HG03175 (cell line): ENCODE data around the gene GPATCH2.
"Not testable (repeated sequence)": the region's sequence is repeated elsewhere in the genome, so short reads cannot be mapped to it uniquely, and the experiment has no call there.

Experiments used
- ATAC-seq: cut with Tn5 transposase; IDR thresholded peaks from one replicate; pipeline ENCODE4 v1.9.1; 2021; ENCODE audit warnings: mild to moderate bottlenecking, moderate library complexity; ENCODE audit not compliant: unreplicated experiment

GPATCH2 gene

DNA sequence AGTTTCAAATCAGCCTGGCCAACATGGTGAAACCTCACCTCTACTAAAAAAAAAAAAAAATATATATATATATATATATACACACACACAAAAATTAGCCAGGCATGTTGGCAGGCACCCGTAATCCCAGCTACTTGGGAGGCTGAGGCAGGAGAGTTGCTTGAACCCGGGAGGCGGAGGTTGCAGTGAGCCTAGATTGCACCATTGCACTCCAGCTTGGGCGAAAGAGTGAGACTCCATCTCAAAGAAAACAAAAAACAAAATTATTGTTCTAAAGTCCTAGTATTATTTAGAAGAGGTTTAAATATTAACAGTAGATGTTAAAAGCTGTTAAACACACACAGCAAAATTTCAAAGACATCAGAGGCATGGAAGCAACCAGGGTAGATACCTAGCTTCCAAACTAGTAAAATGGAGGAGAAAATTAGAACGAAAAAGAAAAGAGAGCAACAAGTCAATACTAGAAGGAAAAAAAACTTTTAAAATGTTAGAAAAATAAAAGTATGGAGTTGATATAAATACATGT is 46.5 kb downstream of the GPATCH2 start:
- not testable (repeated sequence) for ATAC-seq

DNA sequence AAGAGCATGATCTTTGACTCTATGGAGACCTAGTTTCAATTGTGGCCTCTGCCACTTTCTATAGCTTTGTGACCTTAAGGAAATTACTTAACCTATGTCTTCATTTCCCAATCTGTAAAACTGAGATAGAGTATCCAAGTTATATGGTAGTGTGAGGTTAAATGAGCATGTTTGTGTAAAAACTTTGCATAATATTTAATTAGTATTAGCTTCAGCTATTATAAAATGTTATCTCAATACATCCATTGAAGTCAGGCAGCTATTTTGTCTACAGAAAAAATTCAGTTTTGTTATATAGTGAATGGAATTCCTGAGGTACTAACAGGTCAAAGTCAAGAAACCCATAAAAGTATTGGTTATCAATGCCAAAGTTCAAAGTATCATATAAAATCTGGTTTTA is 53.6 kb downstream of the GPATCH2 start:
- ATAC-seq: no peak

DNA sequence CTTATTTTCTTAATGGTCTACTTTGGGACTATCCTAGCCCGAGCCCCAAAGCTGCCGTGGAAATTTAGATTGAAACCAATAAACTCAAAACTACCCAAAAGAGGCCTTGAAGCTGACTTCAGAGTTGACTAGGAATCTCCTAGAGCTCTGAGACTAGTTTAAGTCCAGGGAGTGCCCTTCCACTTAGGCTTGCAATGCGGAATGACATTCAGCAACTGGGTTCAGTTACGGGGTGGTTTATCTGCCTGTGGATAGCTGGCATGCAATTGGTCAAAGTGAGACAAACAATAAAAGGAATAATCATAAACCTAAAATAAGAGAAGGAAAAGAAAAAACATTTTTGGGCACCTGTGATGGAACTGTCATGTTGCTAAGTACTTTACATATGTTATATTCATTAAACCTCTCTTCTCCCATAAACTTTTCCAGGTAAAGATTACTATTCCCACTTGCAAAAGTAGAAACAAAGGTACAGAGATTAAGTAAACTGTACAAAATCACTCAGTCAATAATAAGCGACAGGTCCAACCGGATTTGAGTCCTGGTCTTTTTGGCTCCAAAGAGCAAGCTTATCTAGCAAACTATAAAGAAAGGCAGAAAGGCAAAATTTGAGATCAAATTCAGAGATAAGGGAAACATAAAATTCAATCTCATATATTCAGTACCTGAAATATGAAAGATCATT is 56.5 kb downstream of the GPATCH2 start:
- ATAC-seq: no peak

DNA sequence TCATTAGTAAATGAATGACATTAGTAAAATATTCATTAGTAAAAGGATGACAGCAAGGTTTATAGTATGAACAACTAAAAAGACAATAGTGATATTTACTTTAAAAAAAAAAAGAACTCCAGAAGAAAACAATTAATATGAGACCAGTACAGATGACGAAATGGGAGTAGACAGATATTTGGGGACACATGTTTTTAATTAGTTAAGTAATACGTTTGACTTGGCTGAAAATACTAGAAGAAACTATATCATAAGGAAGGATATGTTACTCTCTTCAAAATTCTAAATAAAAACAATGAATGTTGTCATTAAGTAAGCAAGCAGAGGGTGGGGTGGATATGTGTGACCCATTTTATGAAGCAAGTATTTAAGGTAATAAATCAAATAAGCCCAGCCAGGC is 61.9 kb downstream of the GPATCH2 start:
- ATAC-seq: no peak

DNA sequence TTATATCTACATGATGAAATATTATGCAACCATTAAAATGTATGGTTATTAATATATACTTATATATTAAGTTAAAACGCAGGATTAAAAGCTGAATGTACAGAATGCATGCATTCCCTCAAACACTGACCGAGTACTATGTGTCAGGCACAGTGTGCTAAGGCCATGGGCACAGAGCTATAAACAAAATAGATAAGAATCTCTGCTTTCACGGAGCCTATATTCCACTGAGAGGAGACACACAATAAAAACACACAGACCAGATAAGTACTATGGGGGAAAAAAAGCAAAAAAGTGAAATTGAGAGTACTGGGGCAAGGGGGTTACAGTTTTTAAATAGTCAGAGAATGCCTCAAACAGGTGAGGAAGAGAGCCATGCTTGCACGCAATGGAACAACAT is 62.7 kb downstream of the GPATCH2 start:
- ATAC-seq: no peak

DNA sequence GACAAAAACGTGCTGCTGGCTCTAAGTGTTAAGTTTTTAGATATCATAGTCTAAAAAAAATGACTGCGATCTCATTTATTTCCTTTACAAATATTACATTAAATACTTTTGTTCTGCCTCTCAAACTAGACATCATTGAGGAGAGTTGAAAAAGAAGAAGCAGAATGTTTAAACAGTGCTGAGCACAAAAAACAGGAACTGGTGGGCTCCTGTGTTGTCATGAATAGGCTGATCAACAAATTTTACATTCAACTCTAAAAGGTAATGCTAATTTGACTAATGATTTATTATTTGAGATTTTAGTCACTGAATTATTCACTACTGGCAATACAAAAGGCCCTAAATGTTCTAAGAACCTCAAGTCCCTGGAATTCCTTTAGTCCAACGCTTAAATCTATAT is 66.1 kb downstream of the GPATCH2 start:
- no peak for ATAC-seq

DNA sequence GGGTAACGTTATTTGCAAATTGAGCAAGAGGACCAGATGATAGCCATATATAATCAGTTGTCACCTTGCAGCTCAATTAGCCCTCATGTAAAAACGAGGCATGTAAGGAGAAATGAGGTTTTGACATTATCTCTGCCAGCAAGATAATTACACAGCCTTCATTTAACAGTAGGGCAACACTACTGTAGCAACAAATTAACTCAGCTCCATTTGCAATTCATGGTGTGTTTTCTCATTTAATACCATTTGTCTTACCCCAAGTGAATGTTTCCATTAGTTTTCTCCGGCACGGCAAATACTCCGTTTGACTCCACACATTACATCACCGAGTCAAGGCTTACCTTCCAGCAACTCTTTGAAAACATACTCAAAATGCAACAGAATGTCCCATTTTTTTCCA is 66.7 kb downstream of the GPATCH2 start:
- ATAC-seq: no peak

DNA sequence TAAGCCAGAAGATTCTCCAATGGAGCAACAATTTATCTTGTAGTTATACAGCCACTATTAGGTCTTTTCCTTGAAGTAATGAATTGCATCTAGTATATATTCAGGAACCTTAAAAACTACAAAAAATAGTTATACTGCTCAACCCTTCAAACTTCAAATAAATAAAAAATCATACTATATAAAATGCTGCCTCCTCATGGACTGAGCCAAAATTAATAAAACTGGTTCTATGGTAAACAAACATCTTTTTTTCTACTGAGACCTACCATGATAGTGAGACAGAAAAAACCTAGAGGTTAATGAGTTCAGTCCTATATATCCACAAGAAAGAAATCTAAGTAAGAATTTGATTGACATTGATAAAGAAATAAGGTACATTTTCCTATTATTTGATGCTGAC is 67.7 kb downstream of the GPATCH2 start:
- ATAC-seq: no peak

DNA sequence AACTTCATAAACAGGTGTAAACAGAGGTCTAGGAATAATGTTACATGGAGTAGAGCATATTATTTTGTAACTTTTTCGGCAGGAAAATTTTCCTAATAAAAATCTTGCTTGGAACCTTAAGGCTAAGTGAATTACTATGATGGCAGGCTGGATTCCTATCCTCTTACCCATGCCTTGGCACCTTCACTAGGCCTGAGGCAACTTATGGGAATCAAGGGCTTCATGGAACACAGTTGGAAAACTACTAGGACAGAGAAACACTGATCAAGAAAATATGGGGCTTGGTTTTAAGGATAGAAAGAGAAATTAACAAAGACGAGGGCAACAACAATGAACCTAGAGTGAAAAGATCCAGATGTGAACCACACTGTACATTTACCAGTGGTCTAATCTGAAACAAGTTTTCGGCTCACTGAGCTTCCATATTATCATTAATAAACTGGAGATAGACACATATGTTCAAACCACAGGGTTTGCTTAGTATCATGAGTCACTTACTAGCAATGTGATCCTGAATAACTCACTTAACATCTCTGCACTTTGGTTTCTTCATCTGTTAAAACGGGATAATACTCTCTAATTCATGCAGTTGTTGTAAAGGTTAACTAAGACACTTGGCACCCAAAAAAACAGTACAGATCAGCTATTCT is 68.5 kb downstream of the GPATCH2 start:
- ATAC-seq: no peak

DNA sequence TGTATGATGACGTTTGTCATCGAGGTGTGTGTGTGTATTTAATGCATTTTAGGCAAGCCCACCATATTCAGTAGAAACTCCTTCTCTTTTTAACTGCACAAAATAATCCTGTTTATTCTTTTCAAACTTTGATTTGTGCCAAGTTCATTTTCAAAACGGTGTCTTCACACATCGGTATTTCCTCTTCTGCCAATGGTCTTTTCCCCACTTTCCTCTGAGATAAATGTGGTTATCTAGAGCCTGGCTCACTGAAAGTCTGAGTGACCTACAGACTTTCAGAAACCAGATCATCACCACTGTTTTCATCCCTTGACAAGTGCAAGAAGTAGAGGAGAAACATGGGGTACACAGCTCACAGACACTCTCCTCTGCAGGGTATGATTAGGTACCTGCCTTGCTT is 69.4 kb downstream of the GPATCH2 start:
- ATAC-seq: no peak

DNA sequence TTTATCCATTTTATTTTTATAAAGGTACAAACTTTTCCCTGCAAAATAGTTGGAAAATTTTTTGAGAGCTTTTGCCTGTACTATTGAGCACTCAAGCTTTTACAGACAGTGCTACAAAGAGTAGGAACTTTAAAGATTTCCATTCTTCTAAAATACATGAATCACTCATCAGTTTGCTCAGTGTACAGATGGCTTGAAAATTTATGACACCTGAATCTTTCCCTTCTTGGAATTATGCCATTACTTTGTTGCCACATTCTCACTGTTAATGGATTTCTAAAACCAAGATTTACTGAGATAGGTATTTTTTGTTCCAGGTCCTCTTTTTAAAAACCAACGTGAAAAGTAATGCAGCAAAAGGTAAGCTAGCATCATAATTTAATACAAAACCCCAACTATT is 76.0 kb downstream of the GPATCH2 start:
- ATAC-seq: no peak

DNA sequence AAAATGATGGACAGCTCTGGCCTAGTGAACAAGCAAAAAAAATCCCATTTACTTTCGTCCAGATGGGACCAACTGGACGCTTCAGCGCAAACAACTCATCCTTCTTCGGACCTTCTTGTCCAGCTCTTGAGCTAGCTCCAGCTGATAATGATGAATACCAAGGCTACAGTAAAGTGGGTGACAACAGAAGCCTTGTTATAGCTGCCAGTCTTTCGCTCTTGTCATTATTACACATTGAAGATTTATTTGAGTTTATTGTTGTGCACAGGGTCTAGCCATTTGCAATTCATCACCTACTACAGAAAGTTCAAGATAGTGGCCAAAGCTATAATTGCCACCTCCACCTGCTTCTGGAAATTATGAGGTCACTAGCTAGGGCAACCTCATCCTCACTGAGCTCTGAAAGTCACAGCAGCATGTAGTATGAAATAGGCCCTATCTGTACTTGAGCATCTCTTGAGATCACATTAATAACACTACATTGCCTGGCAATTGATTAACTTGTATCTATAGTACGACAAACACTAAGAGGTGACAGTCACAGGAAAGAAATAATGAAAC is 76.9 kb downstream of the GPATCH2 start:
- ATAC-seq: no peak

DNA sequence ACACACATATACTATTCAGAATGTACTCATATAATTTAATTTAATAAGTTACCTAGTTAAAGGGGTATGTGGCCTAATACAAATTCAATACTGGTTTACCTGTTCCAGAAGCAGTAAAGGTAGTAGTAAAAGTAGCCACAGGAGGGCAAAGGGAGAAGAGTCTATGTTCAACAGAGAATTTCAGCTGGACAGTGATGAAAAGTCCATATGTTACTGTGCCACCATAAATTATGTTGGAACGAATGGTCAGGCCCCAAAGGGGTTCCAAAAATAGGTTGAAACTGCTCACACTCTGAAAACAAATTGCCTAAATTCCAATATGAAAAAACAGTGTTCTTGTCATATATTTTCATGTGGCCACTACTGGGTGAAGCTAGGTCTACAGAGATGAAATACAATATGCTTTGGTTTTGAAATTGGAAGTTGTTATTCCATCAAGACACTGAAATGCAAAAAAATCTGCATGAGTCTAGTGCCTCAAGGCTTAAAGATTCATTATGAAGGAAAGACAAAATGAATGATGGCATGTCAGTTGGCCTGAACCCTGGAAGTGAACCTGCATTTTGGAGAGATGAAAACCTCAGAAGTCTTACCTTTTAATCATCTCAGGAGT is 78.4 kb downstream of the GPATCH2 start:
- ATAC-seq: no peak

DNA sequence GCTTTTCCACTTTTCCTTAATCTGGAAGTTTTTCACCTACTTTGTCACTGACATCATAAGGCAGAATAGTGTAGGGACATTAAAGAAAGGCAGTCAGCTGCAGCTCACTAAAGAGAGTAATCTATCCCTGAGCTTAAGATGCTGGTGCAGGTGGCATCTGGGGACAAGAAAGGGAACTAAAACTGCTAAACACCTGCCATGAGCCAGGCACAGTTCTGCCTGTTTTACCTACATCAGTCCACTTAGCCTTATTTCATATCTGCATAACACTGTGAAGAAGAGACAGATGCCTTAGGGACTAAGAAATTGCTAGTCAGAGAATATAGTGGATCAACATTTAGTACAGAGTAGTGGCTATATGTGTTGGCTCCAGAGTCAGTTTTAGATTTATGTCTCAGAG is 88.1 kb downstream of the GPATCH2 start:
- peak; percentile 88 for ATAC-seq

DNA sequence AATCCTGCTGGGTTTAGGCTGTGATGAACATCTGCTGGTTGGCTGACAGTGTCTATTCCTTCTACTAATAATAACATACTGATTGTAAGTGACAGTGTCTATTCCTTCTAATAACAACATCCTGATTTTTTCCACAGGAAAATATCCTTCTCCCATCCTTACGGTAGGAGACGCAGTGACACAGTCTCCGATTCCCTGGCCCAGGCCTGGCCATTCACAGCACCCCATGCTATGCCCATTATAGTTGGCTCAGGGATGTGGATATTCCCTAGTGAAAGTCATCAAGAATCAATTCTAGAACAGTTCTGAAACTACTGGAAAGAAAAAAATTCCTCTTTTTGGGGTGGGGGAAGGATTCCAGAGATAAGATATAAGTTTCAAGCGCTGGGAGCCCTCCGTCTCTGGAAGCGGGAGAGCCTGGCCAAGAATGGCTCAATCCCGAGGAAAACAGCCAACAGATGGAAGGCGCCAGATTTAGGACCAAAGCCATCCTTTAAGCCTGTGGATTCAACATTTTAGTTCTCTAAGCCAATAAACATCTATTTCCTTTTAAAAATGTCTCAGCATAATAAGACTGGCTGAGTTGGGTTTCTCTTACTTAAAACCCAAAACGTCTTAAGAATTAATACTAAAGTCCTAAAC is 88.6 kb downstream of the GPATCH2 start:
- ATAC-seq: no peak

DNA sequence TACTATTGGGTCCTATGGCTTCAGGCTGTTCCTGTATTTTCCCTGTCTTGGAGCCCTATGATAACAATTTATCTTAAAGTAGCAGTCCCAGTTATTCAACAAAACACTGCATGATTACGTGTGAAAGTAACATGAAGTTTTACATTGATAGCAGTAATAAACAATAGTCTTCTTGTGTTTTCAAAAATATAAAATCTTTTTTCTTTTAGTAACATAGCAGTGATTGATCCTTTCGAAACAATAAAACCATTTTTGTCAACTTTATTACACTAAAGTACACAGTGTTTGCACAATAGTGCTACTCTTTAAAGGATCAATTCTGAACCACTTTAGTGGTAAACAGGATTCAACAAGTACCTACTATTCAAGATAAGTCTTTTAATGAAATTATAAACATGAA is 90.6 kb downstream of the GPATCH2 start:
- ATAC-seq: no peak

DNA sequence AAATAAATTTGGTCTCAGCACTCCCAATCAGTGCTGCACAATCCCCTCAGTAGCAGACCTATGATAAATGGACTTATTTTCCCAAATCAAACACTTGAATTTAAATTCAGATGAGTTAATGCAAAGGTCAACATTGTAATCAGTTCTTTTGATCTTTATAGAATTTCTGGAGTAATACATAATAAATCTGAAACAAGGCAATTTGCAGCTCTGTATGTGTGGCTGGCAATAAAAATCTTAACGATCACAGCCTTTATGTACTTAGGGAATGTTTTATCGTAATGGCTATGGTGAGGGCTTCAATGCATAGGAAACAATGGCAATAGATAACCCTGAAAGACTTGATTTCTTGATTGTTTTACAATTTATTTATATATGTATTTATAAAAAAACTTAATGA is 91.4 kb downstream of the GPATCH2 start:
- no peak for ATAC-seq

DNA sequence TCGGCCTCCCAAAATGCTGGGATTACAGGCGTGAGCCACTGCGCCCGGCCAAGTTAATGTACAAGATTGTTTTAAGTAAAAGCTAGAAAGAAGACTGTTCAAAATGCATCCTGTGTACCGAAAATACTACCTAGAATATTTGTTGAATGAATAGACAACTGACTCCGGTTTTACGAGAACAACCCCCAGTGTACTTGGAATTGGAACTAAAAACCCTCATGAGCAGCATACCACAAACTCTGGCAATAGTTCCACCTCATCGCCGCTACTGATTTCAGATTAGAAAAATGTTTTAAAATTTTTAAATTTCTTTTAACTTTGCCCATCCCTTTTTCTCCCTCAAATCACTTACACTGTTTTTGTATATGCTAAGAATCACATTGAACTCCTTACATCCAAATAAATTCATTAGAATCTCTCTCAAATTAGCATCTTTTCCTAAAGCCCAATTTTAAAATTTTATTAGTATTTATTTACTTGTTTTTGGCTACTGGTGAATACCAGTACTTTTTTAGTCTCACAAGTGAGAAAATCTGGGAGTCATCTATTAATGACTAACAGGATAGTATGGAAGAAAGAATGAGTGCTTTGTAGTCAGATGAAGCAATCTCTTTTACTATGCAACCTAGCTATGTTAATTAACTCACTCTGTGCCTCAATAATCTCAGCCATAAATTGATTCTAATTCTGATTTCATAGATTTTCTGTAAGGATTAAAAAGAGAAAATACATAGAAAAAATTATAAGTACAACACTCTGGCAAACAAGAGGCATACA is 95.1 kb downstream of the GPATCH2 start:
- no peak for ATAC-seq

DNA sequence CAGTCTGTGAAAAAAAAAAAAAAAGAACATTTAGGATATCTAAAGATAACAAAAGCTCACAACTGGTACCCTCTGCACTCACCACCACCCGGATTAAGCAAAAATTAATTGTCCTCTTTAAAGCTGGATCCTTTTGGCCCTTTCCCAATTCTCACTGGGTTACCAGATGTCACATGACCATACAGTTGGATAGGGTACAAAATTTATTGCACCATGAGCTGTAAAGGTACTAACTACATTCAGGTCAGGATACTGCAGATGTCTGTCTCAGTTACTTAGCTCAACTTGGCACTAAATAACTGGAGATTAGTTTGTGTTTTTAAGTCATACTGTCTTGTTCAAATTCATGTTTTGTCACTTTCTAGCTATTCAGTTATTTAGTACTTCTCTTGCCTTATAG is 96.3 kb downstream of the GPATCH2 start:
- ATAC-seq: no peak

DNA sequence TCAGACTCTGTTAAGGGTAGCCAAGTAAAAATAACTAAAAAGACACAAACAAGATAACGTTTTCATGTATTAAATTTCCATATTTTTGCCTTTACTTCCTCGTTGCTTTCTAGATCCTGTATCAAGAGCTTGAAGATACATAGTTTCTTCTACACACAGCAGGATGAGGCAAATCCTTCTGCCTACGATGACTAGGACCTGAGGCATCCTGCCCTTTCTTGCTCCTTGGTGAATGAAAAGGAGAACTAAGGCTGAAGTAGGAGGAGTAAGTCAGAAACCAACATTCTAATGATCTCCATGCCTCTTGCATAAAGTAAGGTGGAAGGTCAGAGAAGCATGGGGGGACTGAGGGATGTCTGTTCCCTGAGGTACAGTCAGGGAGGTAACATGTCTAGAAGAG is 102.6 kb downstream of the GPATCH2 start:
- no peak for ATAC-seq

DNA sequence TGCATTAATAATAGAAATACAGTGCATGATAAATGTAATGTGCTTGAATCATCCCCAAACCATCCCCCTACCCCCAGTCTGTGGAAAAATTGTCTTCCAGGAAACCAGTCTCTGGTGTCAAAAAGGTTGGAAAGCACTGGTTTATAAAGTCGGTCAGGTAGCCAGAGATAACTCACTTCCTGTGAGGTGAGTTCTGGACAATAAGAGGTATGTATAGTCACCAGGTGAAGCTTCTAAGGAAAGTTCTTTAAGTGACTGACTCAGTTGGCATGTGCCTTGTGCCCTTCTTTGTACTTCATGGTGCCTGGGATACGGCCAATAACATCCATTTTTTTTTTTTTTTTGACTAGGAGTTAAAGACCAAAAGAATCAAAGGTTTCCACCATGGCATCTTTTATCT is 103.7 kb downstream of the GPATCH2 start:
- no peak for ATAC-seq
